Fibroblast of skin of left biceps (primary cell): ENCODE data around the gene DDX10.
A peak's percentile ranks its signal among the peaks of the same experiment; 100 is the strongest.

Source experiments
- DNase-seq, 2 experiments: peaks; one replicate each; pipeline ENCODE4 v3.0.0-alpha.2; 2013; ENCODE audit warnings: low read depth in 2 of 2

DDX10 gene

DNA sequence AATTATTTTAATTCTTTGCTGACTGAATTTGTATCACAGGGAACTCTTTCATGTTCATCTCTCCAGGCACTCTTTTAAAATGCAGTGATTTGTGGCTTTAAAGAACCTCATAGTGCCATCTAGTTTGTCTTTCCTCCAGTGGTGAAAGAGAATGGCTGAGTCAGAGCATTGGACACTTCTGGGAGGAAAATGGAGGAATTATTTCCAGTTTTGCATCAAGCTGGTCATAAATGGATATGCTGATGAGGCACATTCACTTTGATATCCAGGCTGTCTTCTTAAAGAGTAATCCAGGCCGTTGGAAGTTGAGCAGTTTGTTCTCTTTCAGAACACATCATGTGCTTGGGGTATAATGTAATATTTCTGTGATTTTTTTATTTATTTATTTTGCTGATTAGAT is 273.7 kb downstream of the DDX10 start:
- DNase-seq = no peak

DNA sequence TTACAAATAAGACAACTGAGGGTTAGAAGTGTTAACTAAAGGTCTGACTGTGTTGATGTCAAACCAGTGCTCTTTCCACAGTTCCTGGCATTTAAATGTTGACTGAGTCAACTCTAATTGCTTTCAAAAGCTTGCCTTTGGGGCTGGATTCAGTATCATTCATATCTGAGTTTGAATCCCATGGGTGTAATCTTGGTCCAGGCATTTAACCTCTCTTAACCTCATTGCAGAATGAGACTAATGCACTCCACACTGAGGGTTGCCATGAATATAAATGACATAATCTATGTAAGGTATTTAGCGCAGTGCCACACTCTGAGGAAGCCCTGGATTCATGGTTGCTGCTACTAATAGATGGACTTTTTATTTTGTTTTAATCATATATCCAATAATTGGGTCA is 274.3 kb downstream of the DDX10 start:
- DNase-seq = no peak

DNA sequence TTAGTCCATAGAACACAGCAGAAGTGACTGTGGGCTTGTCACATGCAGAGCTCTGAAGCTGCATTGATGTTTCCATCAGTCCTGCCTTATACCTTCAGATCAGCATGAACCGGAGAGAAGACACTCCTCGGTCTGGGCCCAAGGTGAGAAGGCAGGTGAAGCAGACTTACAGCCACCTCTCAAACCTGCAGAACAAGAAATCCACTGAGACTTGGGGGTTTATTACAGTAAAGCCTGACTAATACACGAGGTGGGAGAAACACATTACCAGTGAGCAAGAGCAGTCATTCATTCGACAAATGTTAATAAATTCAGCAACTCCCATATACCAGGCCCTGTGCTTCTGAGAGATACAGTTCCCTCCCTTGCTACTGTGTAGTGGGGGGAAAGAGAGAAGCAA is 279.0 kb downstream of the DDX10 start:
- DNase-seq = no peak

DNA sequence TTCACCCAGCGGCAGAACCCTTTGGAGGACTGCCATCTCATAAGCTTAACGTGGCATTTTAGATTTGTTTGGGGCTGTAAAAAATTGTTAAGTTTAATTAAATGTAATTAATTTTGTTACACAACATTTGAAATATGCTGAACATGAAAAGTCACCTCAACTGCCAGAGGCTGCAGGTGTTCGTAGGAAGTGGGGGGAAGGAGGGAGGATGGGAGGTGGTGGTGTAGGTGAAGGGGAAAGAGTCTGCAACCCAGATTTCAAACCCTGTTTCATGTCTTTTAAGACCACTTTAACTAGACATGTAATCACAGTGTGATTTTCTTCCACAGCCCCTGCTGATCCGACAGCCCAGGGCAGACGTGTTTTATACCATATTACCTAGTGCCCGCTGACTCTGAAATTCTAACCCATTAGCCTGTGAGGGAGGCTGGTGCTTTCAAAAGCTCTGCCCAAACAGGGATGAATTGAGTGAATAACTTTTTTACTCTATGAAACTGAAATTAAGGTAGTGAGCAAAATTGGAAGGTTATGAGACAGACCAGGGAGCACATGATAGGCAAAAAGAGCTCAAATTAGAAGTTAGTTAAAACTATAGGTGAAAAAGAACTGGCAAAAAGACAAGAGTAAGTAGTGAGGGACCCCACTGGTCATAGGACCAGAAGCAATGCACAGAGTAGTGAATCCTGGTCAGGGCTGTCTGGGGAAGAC is 279.8 kb downstream of the DDX10 start:
- DNase-seq = no peak

DNA sequence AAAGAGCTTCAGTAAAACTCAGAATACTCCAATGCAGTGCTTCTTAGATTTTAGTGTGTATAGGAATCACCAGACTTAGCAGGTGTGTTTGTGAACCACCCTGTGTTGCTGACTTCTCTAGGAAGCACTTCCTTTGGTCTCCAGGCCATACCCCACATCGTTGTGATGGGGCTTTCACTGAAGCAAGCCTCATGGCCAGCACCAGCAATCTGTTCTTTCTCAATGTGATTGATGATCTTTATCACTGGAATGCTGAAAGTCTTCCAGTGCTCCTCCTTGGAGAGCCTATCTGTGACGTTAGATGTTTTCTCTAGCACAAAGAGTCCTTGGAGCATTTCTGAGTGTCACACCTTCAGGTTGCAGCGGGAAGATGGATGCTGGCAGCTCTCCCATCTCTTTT is 280.5 kb downstream of the DDX10 start:
- no peak for DNase-seq

DNA sequence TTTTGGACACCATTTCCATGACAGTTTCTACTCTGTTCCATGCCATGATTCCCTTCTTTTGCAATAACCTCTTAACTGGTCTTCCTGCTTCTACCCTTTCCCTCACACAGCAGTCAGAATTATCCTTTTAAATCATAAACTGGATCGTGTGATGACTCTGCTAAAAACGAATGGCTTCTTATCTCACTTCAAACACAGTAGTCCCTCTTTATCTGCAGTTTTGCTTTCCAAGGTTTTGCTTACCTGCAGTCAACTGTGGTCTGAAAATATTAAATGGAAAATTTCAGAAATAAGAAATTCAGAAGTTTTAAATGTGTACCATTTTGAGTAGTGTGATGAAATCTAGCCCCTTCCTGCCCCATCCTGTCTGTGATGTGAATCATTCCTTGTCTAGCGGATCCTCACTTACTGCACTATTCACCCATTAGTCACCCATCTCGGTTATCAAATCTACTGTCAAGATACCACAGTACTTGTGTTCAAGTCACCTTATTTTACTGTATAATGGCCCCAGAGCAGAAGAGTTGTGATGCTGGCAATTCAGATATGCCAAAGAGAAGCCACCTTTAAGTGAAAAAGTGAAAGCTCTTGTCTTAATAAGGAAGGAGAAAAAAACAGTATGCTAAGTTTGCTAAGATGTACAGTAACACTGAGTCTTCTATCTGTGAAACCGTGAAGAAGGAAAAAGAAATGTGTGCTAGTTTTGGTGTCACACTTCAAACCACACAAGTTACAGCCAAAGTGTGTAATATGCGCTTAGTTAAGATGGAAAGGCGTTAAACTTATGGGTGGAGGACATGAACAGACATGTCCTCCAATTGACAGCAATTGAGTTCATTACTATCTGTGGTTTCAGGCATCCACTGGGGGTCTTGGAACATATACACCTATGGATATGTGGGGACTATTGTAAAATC is 283.0 kb downstream of the DDX10 start:
- no peak for DNase-seq

DNA sequence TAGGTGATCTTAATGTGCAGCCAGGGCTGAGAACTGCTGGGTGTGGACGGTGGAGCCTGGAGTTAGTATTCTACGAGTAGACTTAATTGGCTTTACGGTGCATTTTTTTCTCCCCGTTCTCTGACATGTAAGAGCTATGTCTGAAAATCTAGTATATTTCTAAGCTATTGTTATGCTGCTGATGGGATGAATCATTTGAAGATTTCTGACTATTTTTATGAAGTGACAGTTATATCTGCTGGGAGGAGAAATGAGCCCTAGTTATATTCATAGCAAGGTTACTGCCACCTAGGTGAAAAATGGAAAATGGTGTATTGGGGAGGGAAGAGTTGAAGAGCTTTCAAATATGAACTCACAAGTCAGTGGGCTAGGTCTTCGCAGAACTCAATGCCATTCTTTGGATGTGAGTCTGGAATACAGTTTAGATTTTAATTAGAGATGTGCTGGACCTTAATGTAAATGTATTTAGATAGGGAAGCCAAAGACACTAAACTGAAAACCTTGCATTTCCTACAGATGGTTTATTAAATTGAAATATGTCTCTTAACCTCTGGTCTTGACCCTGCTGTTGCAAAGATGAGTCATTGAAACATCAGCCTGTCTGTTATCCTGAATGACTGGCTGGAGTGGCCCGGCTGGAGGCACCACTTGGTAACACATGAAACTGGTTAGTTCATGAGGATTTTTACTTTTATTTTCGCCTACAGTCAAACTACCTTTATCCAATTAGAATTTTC is 293.7 kb downstream of the DDX10 start:
- DNase-seq = peak in 1 of 2 experiments; percentile 36

DNA sequence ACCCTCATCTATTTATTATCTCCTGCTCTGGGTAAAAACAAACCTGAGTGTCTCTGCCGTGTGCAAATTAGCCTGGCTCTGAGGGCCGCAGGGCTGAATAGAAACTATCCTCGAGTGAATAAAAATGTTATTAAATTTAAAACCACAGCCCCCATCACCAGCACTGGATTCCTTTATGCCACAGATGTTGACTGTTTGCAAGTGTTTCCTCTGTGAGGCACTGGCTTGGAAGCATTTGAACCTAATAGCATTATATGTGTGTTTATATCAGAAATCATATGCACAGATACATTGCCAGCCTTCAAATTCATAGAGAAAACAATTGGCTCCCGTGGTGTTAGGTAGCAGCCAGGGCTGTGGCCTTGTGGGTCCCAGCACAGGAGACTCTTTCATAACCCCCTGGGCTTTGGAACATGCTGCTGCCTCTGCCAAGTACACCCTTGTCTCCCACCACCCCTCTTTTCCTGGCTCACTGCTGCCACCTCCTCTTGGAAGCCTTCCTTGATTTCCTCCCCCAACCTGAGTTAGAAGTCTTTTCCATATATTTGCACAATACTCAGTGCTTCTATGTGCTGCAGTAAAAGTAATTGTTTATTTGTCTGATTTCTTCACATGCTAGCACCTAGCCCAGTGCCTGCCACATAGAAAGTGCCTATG is 294.4 kb downstream of the DDX10 start:
- DNase-seq = no peak

DNA sequence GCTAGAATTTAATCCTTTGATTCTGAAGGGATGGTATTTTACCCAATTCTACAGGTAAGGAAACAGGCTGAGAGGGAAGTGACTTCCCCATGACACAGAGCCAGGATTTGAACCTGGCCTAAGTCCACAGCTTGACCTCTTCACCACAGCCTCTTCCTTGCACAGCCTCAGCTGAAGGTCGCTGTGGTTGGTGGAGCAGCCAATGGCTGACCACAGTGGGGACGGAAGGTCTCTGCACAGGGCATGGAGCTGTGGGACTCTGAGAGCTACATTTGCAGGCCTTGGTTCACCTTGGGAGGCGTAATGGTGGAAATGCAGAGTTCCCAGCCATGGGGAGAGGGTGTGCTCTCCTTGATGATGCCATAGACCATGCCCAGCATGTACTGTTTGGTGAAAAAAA is 295.0 kb downstream of the DDX10 start:
- no peak for DNase-seq

DNA sequence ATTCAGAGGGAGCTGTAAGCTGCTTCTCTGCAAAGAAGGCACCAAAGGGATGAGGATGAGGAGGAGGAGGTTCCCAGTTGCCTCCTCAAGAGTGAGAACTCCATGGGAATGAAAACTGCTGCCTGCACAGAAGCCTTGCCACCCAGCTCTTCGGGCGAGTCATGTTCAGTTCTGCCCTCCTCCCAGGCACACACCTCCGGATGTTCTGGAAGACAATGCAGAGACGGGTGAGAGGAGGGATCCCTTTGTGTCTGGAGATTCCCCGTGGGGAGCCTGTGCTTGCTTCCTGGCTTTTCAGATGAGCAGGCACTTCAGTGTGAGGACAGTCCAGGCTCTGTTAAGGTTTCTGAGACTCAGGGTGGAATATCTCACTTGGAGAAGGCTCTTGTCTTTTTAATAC is 295.6 kb downstream of the DDX10 start:
- no peak for DNase-seq

DNA sequence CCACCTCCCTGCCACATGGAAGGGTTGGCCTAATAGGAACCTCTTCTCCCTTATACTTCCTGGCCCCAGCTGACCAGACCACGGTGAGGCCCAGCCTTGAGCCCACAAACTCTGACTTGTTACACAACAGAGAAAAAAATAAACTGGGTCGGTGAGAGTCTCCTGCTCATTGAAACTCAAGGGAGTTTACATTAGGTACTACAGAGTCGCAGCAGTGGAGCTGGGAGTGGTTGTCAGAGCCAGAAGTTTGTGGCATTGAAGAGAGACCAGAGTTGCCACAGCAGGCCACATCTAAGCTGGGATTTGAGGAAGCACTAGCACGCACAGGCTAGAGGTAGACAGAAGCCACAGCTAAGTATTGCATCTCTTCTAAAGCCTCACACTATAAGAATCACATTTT is 296.2 kb downstream of the DDX10 start:
- DNase-seq = no peak

DNA sequence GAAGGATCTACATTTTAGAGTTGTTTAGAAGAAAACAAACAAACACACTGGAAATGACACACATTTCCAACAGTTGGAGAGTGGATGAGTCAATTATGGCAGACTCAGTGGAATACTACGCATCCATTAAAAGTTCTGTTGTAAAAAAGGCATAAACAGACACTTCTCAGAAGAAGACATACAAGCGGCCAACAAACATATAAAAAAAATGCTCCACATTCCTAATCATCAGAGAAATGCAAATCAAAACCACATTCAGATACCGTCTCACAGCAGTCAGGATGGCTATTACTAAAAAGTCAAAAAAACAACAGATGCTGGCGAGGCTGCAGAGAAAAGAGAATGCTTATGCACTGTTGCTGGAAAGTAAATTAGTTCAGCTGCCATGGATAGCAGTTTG is 298.2 kb downstream of the DDX10 start:
- peak in 1 of 2 experiments; percentile 24 for DNase-seq

DNA sequence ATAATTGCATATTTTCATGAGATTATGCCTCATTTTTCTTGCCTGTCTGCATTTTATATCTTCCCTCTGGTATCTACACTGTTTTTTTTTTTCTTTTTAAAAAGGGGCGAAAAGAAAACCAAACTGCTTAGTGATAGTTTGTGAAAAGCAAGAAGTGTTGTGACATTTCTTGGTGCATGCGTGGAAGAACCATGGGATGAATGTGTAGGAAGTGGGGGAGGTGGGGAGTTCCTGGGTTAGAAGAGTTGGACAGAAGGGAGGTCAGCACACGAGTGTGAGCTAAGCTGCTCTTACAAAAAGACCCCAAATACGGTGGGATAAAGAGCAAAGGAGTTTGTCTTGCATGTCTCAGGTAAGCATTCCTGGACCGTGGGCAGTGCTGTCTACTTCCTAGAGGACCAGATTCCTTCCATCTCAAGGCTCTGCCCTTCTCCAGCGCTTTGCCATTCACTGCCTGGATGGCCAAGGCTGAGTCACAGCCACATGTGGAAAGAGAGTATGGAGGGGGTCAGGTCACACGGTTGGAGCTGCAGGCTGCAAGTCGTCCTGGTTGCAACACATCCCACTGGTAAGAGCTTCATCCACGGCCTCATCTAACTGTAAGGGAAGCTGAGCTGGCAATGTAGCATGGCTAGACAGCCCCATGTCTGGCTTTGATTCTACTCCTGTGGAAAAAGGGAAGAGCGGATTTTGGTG is 300.6 kb downstream of the DDX10 start:
- DNase-seq = no peak

DNA sequence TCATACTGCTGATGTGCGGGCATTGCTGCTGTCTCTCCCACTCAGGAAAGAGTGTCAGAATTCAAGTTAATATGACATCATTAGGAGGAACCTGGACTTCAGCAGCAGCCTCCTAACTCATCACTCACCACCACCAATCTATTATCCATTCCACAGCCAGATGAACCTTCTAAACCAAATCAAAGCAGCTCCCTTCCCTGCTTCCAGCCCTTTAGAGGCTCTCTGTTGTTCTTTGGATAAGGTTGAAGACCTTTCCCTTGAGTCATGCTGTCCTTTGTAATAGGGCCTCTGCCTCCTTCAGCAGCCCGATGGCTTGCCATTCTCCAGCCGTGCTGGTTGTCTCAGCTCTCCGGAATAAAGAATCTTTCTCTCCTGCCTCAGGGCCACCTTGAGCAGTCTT is 301.3 kb downstream of the DDX10 start:
- DNase-seq = no peak

DNA sequence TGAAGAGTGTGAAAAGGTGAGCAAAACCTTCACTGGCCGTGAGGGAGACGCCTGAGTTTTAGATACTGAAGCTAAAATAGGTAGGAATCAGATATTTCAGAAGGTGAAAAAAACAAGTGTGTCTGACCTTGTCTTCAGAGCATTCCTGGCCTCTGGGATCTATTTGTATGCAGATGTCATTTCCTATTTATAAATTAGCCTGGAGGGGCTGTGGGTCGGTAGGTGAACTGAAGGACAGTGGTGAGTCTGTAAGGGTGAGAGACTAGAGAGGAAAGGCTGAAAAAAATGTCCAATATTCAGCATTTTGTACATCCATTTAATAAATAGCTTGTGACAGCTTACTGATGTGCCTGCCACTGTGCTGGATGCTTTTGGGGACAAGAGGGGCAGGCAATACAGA is 302.1 kb downstream of the DDX10 start:
- no peak for DNase-seq

DNA sequence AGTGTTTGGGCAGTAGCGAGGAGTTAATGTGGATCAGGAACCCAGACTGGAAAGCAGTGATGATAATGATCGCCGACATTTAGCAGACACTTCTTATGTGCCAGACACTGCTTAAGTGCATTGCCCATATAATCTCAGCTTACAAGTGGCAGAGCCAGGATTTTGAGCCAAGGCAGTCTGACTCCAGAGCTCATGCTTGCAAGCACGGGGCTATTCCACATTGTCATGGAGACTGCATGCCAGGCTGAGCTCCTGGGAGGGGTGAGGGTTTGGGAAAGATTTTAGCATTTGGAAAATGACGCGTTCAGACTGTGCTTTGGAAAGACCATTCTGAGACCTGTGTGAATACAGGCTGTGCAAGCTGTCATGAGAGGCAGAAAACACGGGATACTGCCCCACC is 302.7 kb downstream of the DDX10 start:
- no peak for DNase-seq

DNA sequence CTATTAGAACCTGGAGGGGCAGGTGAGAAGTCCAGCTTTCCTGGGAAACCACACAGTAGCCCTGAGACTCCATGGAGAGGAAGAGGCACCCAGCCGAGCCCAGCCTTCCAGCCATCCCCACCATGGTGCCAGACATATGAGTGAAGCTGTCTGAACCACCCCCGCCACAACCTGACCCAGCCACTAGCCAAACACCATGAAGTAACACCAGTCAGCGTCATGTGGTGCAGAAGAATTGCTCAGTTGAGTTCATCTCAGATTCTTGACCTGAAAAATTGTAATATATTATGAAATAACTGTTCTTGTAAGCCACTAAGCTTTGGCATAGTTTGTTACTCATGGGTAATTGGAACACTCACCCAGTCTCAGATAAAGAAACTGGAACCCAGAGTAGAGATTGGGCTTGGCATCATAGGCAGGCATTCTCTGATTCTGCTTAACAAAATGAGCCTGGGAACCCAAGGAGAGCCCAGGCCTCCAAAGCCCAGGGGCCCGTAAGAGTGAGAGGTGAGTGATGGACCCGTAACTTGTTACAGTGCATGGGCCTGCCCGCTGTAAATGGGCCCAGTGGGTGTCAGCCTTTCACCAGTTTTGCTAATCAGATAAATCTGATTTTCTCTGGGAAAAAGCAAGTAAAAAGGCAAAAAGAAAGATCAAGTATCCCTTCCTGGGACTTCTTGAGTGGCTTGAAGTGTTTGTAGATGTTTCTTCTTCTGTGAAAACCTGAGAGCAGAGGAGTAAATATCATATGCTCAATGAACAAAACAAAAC is 305.5 kb downstream of the DDX10 start:
- DNase-seq = no peak

DNA sequence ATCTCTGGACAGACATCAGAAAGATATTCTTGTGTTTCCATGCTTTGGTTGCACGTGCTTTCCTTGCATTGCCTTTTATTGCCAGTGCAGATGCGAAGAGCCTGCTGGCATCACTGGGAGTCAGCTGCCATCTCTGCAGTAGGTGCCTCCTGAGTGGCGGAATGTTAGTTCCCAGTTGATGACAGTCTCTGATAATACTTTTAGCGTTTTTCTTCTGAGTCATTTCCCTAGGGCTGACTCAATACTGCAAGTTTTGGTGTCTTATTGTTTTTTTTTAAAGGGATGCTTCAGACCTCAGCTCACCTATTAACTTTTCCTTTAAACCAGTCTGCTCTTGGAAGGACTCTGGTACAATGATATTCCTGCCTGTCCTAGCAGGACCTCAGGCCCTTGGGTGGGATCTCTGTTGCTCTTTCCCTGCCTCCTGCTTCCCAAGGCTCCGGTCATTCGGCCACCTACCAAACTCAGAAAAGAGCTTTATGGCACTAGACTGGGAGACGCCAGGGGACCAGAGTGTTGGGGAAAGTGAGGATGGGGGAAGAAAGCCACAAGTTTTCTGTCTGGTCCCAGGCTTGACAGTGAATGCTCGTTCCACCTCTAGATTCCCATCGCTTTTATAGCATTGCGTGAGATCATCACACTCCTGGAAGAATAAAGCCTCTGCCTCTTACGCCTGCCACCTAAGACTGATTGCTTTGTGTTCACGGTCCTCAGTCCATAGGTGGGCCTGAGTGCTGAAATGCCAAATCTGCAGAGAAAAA is 308.7 kb downstream of the DDX10 start:
- DNase-seq = peak; percentile 90 to 91

DNA sequence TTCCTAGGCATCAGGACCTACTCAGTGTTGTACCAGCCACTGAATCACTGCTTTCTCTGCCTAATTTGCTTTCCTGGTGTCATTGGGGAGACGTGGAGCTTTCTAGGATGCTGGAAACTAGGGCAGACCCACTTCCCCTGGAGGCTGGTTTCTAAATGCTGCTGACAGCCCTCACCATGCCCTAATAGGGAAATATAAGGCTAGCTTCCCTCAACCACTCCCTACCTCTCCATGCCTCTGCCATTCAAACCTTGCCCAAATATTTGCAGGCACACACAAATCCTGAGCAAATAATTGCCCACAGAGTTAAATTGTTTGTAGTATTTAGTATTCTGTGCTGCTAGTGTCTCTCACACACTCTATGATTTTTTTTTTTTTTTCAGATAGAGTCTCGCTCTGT is 310.2 kb downstream of the DDX10 start:
- no peak for DNase-seq

DNA sequence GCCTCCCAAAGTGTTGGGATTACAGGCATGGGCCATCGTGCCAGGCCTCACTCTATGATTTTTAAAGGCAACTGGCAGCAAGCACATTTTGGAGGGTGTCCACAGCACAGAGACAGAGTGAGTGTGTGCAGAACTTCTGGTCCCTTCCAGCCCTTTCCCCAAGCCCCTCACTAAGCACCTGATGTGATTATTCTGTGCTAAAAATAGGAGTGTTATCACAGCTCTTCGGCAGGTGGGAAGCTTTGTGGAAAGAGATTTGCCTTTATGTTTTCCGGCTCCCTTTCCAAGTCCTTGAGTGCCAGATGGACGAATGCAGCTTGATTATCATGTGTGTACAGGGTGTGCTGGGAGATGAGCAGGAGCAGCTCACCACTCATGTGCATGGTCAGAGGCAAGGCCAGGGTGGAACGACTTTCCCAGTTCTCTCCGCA is 310.8 kb downstream of the DDX10 start:
- no peak for DNase-seq
